Osteocyte (in vitro differentiated cells): Measurements from ENCODE around the gene FAM20A. TPM values are rescaled to one million over a fixed set of nuclear protein-coding genes. Genes with fewer than 3 reads are reported as not detected.

ENCODE experiments used
- DNase-seq: peaks from one replicate; pipeline ENCODE4 v3.0.0; 2021; ENCODE audit warnings: mixed read lengths; ENCODE audit not compliant: unreplicated experiment; ENCODE audit errors: extremely low spot score
- H3K27ac Mint-ChIP-seq: one replicate; pipeline ENCODE4 v1.8.0; 2021; ENCODE audit warnings: mild to moderate bottlenecking, mixed read lengths; ENCODE audit not compliant: unreplicated experiment
- H3K27me3 Mint-ChIP-seq: one replicate; pipeline ENCODE4 v1.8.0; 2021; ENCODE audit warnings: mixed read lengths; ENCODE audit not compliant: unreplicated experiment
- H3K36me3 Mint-ChIP-seq: one replicate; pipeline ENCODE4 v1.8.0; 2021; ENCODE audit warnings: mixed read lengths; ENCODE audit not compliant: unreplicated experiment
- H3K4me1 Mint-ChIP-seq: one replicate; pipeline ENCODE4 v1.8.0; 2021; ENCODE audit warnings: mixed read lengths; ENCODE audit not compliant: unreplicated experiment
- H3K4me3 Mint-ChIP-seq: one replicate; pipeline ENCODE4 v1.8.0; 2021; ENCODE audit warnings: mild to moderate bottlenecking, moderate library complexity, mixed read lengths; ENCODE audit not compliant: unreplicated experiment
- H3K9me3 Mint-ChIP-seq: one replicate; pipeline ENCODE4 v1.8.0; 2021; ENCODE audit warnings: mixed read lengths; ENCODE audit not compliant: unreplicated experiment
- total RNA-seq: library from RNA; stranded (reverse); gene quantifications from 2 replicates; pipeline ENCODE4 v1.2.1, GENCODE V29; 2021
- TF ChIP-seq, protein P1 (sequence below): fragments of 200-600 bp; sonication (generic); IDR thresholded peaks from 2 replicates; pipeline ENCODE4 v1.5.0; 2021; ENCODE audit warnings: antibody characterized with exemption, mild to moderate bottlenecking, moderate library complexity

The FAM20A gene
- total RNA-seq, 1 donor from 2014 or later, result not detected

DNA sequence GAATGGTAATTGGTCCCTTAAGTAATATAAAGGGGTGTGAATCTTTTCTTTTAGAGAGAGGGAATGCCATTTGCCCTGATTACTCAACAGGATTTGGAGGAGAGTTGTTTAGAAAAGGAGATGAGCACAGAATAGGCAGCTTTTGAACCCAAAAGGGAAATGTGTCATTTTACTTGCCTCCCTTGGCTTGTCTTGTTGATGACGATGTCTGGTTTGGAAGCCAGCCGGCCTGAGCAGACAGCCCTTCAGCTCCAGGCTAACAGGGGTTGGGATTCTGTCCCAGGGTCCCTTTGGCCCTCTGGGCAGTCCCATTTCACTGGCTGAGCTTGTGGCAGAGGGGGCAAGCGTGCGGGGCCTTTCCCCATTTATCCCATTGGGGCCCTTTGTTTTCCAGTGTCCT is 111.2 kb downstream of the FAM20A start:
- Mint-ChIP-seq H3K9me3 (no peaks in the 10 kb centered on the region), H3K36me3 (no peaks in the 10 kb centered on the region), H3K27me3 (peaks cover 30% of the 10 kb centered on the region), H3K4me3 (no peak overlapping the region), H3K4me1 (peaks cover 2% of the 10 kb centered on the region), H3K27ac (no peak overlapping the region)
- DNase-seq, result no peak
- TF ChIP-seq, protein P1, sequence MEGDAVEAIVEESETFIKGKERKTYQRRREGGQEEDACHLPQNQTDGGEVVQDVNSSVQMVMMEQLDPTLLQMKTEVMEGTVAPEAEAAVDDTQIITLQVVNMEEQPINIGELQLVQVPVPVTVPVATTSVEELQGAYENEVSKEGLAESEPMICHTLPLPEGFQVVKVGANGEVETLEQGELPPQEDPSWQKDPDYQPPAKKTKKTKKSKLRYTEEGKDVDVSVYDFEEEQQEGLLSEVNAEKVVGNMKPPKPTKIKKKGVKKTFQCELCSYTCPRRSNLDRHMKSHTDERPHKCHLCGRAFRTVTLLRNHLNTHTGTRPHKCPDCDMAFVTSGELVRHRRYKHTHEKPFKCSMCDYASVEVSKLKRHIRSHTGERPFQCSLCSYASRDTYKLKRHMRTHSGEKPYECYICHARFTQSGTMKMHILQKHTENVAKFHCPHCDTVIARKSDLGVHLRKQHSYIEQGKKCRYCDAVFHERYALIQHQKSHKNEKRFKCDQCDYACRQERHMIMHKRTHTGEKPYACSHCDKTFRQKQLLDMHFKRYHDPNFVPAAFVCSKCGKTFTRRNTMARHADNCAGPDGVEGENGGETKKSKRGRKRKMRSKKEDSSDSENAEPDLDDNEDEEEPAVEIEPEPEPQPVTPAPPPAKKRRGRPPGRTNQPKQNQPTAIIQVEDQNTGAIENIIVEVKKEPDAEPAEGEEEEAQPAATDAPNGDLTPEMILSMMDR, result no peak

Other genes starting within 250 kb of the FAM20A start
- 74.5 and 78.1 TPM in 2 replicates for gene WIPI1, start 143.9 kb downstream of the FAM20A start, total RNA-seq
- gene PRKAR1A, start 88.9 kb downstream of the FAM20A start, total RNA-seq, result 308 and 326 TPM in 2 replicates